Left kidney (tissue), 8 donors: ENCODE results near the gene GIMAP7. TPM values are rescaled to one million over a fixed set of nuclear protein-coding genes. Genes with fewer than 3 reads are reported as not detected.
"Not testable (repeated sequence)": the region's sequence is repeated elsewhere in the genome, so short reads cannot be mapped to it uniquely, and the experiment has no call there.

Source experiments
- DNase-seq: peaks from one replicate; pipeline ENCODE4 v3.0.0-alpha.2; 2013
- long read RNA-seq, 8 donors: transcript quantifications; one replicate each; lab custom pipeline, GENCODE V29; 2026
- polyA plus RNA-seq: library from polyadenylated mRNA; unstranded; fragments of 120-200 nt; gene quantifications from one replicate; pipeline ENCODE4 v1.2.1, GENCODE V29; 2013; ENCODE audit not compliant: insufficient read length

The GIMAP7 gene
- polyA plus RNA-seq = 12.4 TPM
- long read RNA-seq, donor 1, transcript GIMAP7-201 (2 exons, 1,256 nt) = major isoform, 10 of 10 reads
- long read RNA-seq, donor 1, partial matches to known transcripts = 0 of 10 reads
- long read RNA-seq, donor 1, other reads (novel, unspliced or antisense) = 0 of 10 reads
- long read RNA-seq, donor 2, transcript GIMAP7-201 (2 exons, 1,256 nt) = major isoform, 6 of 6 reads
- long read RNA-seq, donor 2, partial matches to known transcripts = 0 of 6 reads
- long read RNA-seq, donor 2, other reads (novel, unspliced or antisense) = 0 of 6 reads
- long read RNA-seq, donor 3, transcript GIMAP7-201 (2 exons, 1,256 nt) = major isoform, 10 of 10 reads
- long read RNA-seq, donor 3, partial matches to known transcripts = 0 of 10 reads
- long read RNA-seq, donor 3, other reads (novel, unspliced or antisense) = 0 of 10 reads
- long read RNA-seq, donor 4 = 0 reads
- long read RNA-seq, donor 5, transcript GIMAP7-201 (2 exons, 1,256 nt) = major isoform, 27 of 33 reads
- long read RNA-seq, donor 5, partial matches to known transcripts = 6 of 33 reads
- long read RNA-seq, donor 5, other reads (novel, unspliced or antisense) = 0 of 33 reads
- long read RNA-seq, donor 6, transcript GIMAP7-201 (2 exons, 1,256 nt) = major isoform, 9 of 9 reads
- long read RNA-seq, donor 6, partial matches to known transcripts = 0 of 9 reads
- long read RNA-seq, donor 6, other reads (novel, unspliced or antisense) = 0 of 9 reads
- long read RNA-seq, donor 7, transcript GIMAP7-201 (2 exons, 1,256 nt) = major isoform, 9 of 9 reads
- long read RNA-seq, donor 7, partial matches to known transcripts = 0 of 9 reads
- long read RNA-seq, donor 7, other reads (novel, unspliced or antisense) = 0 of 9 reads
- long read RNA-seq, donor 8, transcript GIMAP7-201 (2 exons, 1,256 nt) = major isoform, 5 of 5 reads
- long read RNA-seq, donor 8, partial matches to known transcripts = 0 of 5 reads
- long read RNA-seq, donor 8, other reads (novel, unspliced or antisense) = 0 of 5 reads

DNA sequence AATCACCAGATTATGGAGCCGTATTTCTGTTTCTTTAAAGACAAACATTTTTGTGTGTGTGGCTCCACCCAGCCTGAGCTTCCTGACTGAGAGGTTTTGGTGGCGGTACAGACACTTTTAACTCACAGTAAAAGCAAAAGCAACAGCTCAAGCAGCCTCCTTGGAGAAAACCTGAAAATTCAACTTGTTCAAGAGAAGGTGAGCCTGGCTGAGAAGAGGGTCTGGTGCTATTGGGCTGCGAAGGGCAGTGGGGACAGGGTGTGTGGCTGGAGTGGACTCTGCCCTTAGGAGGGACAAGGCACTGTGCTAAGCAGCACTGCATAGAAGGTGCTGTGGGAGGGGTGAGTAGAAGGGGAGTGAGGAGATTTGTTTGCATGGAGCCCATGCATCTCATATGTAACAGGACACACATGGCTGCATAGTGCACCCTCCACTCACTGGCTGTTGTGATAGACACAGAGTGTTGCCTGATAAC, at the start of gene GIMAP7:
Gene GIMAP7 (plus strand): TSS at position 125 of the 475 bp plus-strand sequence. CDS start 5,103 bp downstream, outside the sequence.
- no peak for DNase-seq

DNA sequence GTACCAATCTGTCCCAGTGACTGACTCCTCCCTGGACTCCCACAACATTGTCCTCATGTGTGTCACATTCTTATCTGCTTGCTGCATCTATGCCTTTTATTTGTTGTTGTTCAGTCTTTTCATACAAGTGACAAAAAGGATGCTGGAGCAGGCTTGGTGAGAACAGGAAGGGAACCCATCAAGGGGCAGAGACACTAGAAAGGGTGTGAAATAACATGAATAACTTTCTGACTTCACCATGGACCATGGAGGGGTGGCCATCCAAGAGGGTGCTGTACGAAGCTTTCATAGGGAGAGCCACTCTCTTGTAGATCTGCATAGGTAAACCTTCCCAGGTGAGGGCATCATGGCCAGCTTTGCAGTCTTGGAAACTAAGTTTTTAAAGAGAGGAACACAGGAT, 49.7 kb upstream of the GIMAP7 start:
- no peak for DNase-seq

DNA sequence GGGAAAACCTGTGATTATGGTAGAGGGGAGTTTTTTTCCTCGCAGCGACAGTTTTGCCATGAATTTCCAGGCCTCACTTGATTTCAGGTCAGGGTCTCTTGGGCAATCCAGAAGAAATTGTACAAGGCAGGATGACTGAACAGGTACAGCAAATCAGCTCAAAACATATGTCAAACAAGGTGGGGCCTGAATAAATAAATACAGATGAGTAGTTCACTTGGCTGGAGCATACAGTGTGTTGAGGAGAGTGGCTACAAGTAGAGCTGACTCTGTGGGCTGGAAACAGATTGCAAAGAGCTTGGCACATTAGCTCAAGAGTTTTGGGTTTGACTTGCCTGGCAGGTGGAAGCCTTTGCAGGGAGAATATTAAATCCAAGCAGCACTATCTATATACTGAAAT, 49.3 kb upstream of the GIMAP7 start:
- no peak for DNase-seq

DNA sequence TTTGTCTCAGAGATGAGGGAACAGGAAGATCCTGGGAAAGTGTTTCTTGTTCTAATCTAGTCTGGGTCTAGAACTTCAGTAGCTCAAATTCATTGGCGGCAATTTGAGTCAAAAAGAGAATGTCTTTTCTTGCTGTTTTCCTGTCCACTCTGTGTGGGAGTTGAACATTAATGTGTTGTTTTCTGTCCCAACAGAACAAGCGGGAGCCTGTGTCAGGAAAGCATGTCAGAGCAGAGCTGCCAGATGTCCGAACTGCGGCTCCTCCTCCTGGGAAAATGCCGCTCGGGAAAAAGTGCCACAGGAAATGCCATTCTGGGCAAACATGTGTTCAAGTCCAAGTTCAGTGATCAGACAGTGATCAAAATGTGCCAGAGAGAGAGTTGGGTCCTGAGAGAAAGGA, 48.2 kb upstream of the GIMAP7 start:
- no peak for DNase-seq

DNA sequence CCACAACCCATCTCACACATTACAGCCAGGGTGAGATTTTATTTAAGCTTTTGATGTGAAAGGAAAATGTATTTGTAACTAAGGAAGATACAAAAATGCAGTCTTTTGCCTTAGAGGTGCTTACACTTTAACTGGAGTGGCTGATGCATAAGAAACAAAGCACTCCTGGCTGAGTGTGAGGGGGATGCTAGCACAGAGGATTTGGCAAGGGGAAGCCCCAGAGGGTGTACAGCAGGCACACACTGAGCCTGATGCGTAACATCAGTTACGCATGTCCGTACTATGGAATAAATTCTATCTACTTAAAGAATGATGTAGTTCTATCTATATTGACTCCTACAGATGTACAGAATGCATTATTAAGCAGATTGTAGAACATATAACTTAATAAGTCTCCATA, 46.4 kb upstream of the GIMAP7 start:
- DNase-seq = no peak

DNA sequence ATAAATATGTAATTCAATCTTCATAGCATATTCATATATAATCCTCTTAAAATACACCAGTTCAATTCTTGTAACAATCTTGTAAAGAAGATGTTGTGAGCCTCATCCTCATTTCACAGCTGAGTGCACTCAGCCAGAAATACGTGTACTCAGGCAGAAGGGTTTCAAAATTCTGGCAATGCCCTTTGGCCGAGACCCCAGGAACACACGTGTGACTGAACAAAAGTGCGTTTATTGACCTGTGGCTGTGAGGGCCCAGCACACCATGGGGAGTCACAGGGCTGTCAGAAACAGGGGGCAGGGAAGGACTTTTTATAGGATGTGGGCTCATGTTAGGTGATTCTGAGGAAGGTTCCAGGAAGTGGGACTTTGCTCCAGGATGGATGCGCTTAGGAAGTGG, 42.8 kb upstream of the GIMAP7 start:
- DNase-seq = no peak

DNA sequence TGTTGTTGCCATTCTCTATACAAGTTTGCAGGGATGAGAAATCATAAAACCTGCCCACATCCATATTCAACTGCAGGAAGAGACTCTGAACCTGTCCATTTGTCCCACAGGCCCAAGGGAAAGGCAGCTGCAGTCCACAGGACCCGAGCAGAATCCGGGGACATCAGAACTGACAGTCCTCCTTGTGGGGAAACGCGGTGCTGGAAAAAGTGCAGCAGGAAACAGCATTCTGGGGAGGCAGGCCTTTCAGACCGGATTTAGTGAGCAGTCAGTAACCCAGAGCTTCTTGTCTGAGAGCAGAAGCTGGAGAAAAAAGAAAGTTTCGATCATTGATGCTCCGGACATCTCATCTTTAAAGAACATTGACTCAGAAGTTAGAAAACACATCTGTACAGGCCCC, 40.8 kb upstream of the GIMAP7 start:
- DNase-seq = no peak

DNA sequence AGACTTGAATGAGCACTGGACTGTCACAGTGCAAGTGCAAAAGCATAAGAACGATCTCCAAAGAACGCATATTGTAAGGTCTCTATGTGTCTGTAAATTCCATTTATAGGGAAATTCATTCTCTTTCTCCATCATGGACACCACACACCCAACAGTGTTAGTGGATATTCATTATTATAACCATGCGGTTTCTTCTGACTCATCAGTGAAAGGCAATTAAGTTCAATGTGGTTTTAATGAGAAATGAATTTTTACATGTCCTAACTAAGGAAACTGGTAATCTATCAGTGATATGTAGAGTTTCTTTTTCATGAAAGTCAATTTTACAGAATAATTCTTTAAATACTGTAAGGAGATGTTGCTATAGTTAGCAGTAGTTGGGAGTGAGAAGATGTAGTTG, 38.4 kb upstream of the GIMAP7 start:
- DNase-seq = no peak

DNA sequence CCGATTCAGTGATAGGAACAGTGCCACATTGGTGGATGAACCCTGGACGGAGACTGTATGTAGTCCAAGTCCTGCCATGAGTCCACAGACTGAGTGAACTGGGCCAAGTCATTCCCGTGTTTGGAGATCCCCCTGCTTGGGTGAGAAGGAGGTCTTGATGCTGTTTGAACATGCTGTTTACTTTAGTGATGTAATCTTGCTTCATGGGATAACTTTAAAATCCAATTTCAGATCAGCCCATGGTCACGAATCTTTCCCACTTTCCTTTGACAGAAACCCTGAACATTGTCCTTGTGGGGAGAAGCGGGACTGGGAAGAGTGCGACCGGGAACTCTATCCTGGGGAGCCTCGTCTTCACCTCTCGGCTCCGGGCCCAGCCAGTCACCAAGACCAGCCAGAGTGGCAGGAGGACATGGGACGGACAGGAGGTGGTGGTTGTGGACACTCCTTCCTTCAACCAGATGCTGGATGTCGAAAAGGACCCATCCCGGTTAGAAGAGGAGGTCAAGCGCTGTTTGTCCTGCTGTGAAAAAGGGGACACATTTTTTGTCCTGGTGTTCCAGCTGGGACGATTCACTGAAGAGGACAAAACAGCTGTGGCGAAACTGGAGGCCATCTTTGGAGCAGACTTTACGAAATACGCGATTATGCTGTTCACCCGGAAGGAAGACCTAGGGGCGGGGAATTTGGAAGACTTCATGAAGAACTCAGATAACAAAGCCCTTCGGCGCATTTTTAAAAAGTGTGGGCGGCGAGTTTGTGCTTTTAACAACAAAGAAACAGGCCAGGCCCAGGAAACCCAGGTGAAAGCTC, 37.6 kb upstream of the GIMAP7 start:
- no peak for DNase-seq

DNA sequence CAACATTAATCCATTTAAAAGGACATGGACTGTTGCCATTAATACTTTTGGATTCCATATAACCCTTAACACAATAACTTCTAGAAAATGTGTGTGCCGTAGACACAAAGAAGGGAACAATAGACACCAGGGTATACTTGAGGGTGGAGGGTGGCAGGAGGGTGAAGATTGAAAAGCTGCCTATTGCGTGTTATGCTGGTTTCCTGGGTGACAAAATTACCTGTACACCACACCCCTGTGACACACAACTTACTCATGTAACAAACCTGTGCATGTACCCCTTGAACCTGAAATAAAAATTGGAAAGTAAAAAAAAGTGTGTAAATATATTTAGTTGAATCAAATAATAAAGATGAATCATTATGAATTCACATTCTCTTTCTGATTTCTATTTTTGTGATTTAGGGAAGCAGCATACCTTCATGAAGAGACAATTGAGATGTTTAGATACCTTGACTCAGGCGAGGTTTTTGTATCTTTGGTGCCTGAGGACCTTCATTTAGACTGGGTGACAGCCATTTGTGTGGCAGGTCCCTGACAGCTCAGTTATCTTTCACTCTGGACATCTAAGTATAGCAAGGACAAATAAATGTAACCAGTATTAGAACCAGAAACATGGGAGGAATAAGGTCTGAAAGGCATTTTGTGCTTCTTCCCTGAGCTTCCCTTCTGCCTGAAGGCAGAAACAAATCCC, 35.5 kb upstream of the GIMAP7 start:
- no peak for DNase-seq

DNA sequence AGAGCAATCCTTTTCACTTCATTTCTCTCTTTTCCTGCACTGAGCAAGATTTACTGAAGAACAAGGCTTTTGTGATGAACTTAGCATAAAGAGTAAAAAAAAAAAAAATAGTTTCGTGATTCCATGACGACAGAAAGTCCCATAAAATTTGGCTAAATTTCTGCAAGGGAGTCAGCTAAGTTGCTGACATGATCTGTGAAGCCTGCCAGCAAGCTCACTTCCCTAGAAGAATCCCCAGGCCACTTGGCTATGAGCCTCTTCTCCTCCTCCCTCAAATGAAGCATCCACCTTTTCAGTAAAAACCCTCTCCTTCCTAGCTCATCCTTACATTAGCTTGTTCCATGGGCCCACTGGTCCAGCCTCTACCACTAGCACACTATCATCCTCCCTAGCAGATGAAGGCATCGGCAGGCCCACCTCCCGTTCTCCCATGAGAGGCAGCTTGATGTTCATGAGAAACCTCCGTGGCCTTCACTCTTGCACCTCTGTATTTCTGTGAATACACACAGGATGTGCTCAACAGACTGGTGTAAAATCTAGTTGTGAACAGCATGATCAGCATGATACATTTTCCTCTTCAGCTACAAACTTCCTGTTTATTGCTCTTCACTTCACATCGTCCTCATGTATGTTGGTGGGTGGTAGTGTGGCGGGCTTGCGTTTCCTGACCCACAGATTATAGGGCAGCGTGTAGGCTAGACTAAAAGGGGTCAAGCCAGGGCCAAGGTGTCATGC, 33.3 kb upstream of the GIMAP7 start:
- no peak for DNase-seq

DNA sequence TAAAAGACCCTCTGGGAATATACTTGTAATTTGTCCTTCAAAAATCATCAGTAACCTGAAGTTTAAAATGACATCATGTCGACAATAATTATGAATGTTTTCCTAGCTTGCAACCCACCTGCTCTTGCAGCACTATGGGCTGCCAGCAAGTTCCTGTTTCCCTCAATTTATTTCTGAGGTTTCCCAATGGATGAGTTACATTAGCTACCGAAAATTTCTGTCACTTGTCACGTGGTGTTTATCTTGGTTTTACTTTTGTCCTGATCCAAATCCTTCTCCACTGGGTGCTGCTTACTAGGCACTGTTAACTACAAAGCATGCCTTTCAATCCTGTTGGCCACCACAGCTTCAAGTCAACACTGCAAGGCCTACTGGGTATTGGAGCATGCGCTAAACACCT, 32.8 kb upstream of the GIMAP7 start:
- DNase-seq = no peak

DNA sequence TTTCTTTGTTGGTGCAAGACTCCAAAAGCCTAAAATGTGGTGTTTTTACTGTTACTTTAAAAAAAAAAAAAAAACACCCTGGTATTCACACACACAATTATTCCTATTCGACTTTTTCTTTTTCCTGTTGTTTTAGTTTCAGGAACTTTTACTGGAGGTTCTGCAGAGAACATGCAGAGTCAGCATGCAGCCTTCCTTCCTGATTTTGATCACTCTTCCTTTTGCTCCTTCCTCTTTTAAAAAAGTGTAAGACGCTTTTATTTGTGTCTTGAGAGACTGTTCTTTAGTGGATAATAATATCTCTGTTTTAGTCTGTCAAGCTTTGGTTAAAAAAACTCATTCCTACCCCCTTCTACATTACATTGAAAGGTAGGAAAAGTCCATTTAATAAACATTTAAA, 31.2 kb upstream of the GIMAP7 start:
- DNase-seq = not testable (repeated sequence)

DNA sequence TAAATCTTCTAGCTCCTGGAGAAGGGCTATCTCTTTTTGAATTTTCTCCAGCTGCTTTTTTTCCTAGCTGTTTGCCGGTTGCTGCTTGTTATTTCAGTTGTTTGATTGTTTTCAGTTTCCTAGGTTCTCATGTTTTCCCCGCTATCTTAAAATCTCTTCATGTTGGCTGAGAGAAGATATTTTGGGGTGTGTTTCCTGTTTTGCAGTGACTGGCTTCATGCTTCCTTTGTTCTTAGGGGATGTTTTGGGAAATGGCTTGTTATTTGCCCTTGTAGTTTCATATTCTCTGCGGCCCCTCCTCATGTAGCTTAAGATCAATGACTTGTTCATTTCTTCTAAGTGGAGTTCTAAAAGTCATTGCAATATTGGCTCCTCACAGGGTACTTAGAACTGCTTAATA, 30.6 kb upstream of the GIMAP7 start:
- DNase-seq = not testable (repeated sequence)

DNA sequence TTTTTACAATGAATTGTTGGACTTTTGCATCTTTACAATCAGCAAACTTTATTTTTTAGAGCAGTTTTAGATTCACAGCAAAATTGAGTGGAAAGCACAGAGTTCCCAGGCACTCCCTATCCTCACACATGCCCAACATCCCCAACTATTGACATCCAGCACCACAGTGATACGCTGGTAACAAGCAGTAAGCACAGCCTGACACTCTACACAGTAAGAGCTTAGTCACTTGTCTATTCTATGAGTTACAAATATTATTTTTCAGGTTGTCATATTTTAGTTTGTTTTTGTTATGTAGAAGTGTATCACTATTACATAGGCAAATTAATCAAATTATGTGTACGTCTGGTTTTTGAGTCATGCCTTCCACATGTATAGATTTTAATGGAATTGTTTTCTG, 27.0 kb upstream of the GIMAP7 start:
- DNase-seq = no peak

DNA sequence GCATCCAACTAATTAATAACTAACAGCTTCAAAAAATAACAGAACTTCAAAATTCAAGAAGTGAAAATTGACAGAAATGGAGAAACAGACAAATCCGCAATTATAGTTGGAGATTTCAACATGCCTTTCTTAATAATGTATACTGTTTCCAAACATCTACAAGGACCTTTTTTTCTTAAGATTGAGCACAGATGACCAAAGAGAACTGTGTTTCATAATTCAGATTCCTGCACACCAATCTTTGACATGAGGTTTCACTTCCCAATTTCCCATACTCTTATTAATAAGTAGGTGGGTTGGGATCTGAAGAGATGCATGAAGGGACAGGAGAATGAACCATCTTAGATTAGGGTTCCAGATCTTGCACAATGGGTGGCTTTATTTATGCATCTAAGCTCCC, 24.9 kb upstream of the GIMAP7 start:
- DNase-seq = no peak

DNA sequence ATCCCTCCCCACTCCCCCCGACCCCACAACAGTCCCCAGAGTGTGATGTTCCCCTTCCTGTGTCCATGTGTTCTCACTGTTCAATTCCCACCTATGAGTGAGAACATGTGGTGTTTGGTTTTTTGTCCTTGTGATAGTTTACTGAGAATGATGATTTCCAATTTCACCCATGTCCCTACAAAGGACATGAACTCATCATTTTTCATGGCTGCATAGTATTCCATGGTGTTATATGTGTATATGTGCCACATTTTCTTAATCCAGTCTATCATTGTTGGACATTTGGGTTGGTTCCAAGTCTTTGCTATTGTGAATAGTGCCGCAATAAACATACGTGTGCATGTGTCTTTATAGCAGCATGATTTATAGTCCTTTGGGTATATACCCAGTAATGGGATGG, 21.2 kb upstream of the GIMAP7 start:
- not testable (repeated sequence) for DNase-seq

DNA sequence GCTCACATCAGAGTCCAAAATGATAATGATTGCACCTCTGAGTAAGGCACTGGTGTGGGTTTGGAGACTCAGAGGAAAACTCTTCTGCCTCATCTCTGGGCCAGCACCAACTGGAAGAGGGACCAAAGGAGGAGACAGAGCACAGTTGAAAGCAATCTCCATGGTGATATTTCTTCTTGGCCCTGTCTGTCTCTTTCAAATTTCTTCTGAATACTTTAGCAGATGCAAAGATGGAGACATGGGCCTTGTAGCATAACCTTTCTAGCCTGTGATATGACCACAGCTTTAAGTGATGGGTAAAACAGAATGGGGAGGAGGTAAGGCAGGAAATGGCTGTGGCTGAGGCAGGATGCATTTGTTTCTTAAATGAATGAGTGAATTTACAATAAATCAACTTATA, 12.2 kb upstream of the GIMAP7 start:
- DNase-seq = no peak

DNA sequence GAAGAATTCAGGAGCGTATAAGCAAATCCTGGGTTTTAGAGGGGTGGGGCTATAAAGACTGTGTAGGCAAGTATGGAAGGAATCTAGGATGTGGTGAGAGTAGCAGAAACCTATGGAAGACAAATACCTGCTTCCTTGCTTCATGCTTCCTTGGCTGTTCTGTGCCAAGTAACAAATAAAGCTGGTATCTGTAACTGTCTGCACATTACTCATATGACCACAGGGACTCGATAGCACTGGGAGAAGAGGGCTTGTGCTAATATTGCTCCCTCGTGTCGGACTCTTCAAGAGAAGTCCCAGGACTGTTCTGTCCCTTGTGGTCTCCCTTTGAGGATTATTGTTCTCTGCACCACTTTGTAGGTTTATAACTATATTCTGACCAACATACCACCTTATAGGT, 11.5 kb upstream of the GIMAP7 start:
- DNase-seq = no peak

DNA sequence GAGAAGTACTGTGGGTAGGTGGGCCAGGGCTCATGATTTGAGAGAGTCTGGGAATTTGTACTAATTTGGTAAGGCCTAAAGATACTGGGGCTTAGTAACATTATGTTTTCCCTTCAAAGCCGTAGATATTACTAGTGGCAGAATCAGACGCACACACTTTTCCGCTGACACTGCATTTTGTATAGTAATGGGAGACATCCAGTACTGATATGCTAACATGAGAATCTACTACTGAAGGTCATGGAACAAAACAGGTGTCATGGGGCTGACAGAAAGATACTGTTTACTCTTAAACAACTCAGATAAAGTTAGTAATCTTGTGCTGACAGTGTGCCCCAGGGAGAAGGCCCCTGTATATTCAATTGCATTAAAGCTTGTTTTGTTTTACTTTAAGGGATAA, 11.1 kb upstream of the GIMAP7 start:
- no peak for DNase-seq
